ES-I3 (cell line): ENCODE data around the gene SRRM3.
A peak's percentile ranks its signal among the peaks of the same experiment; 100 is the strongest.
"Not testable (repeated sequence)": the region's sequence is repeated elsewhere in the genome, so short reads cannot be mapped to it uniquely, and the experiment has no call there.

ENCODE experiments used
- H3K36me3 ChIP-seq: 2 replicates; pipeline ENCODE4 v1.6.1; 2013; ENCODE audit warnings: mild to moderate bottlenecking, low read length, control low read depth, moderate library complexity; ENCODE audit not compliant: insufficient read depth
- H3K4me1 ChIP-seq: 2 replicates; pipeline ENCODE4 v1.6.1; 2013; ENCODE audit warnings: mild to moderate bottlenecking, control low read depth, low read length; ENCODE audit not compliant: insufficient read depth
- H3K9ac ChIP-seq: 2 replicates; pipeline ENCODE4 v1.6.1; 2013; ENCODE audit warnings: low read depth, mild to moderate bottlenecking, low read length, moderate library complexity
- H3K9me3 ChIP-seq: 2 replicates; pipeline ENCODE4 v1.6.1; 2013; ENCODE audit warnings: mild to moderate bottlenecking, low read length, moderate library complexity; ENCODE audit not compliant: control insufficient read depth, insufficient read depth

The SRRM3 gene

GRCh38 chr7:76211216-76211615, 9.5 kb downstream of the SRRM3 start:
- no peaks in the 10 kb centered on the region for H3K9me3 ChIP-seq
- H3K36me3 ChIP-seq, result no peaks in the 10 kb centered on the region
- no peaks in the 10 kb centered on the region; the same call in 1 of the 2 replicates for H3K4me1 ChIP-seq
- H3K9ac ChIP-seq, result no peak overlapping the region

DNA sequence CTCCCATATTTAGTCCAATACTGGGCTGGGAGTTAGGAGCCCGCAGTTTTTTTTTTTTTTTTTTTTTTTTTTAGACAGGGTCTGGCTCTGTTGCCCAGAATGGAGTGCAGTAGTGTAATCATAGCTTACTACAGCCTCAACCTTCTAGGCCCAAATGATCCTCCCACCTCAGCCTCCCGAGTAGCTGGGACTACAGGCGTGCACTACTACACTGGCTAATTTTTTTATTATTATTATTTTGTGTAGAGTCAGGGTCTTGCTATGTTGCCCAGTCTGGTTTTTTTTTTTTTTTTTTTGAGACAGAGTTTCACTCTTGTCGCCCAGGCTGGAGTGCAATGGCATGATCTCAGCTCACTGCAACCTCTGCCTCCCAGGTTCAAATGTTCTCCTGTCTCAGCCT, 13.7 kb downstream of the SRRM3 start:
- not testable (repeated sequence) for H3K9me3 ChIP-seq, H3K36me3 ChIP-seq, H3K9ac ChIP-seq
- peaks cover 14% of the 10 kb centered on the region for H3K4me1 ChIP-seq

DNA sequence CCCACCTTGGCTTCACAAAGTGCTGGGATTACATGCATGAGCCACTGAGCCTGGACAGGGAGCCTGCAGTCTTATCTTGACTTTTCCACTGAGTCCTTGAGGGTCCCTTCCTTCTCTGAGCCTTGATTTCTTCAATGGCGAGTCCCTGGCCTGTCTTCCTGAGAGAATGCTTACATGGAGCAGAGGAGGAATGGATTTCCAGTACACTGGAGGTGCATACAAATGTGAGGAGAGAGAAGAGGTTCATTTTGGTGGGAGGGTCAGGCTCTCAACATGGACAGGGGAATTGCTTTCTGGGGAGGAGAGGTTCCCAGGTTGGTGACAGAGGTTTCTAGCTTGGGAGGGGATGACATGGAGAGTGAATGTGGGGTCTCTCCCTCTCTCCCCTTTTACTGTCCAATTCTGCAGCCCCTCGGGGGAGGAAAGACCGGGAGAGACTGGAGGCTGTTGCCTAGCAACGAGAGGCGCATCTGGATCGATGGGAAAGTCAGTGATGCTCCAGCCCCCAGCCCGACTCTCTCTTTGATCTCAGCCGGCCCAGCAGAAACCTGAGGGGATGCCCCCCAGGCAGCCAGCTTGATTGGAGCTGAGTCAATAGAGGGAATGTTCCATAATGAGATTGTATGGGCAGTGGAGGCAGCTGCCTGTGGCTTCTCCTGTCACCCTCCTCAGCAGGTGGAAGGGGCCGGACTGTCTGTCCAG, 14.8 kb downstream of the SRRM3 start:
- H3K36me3 ChIP-seq, result no peaks in the 10 kb centered on the region
- no peak overlapping the region for H3K9ac ChIP-seq
- H3K9me3 ChIP-seq, result no peaks in the 10 kb centered on the region
- peaks cover 16% of the 10 kb centered on the region for H3K4me1 ChIP-seq

DNA sequence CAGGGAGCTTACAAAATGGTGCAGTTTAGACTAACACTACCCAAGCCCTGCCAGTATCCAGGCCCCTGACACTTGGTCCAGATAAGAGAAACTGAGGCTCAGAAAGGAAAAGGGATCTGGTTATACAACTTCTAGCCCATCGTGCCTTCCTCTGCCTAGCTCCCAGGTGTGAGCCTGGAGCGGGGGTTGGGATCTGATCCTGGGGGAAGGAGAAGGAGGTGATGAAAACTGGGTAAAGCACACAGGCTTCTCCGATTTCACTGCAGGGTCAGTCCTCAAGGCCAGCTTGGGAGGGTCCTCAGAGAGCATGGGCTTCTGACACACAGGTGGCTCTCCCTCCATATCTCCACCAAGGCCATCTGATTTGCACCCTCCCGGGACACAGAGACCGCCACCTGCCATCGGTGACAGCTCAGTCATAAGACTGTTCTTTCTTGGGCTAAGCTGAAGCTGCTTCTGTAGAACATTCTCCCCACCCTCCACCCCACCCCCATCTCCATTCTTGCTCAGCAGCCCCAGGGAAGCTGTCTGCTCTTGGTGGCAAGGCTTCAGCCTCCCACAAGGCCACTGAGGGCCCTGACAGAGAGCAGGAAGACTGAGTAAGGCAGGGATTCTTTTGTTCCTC, 16.4 kb downstream of the SRRM3 start:
- Histone ChIP-seq H3K9ac (no peak overlapping the region), H3K36me3 (no peaks in the 10 kb centered on the region), H3K4me1 (peaks cover 18% of the 10 kb centered on the region), H3K9me3 (no peaks in the 10 kb centered on the region)

- peaks cover 29% of the 10 kb centered on the region for H3K4me1 ChIP-seq
- no peaks in the 10 kb centered on the region for H3K9me3 ChIP-seq
- H3K9ac ChIP-seq, result no peak overlapping the region
- no peaks in the 10 kb centered on the region for H3K36me3 ChIP-seq
Observed at GRCh38 chr7:76220185-76221057, 18.7 kb downstream of the SRRM3 start.

GRCh38 chr7:76222333-76222732, 20.6 kb downstream of the SRRM3 start:
- H3K9me3 ChIP-seq, result no peaks in the 10 kb centered on the region
- no peaks in the 10 kb centered on the region for H3K36me3 ChIP-seq
- peaks cover 33% of the 10 kb centered on the region for H3K4me1 ChIP-seq
- H3K9ac ChIP-seq, result no peak overlapping the region

- no peaks in the 10 kb centered on the region for H3K9me3 ChIP-seq
- no peaks in the 10 kb centered on the region for H3K36me3 ChIP-seq
- peaks cover 29% of the 10 kb centered on the region for H3K4me1 ChIP-seq
- H3K9ac ChIP-seq, result no peak overlapping the region
Observed at GRCh38 chr7:76222839-76223238, 21.1 kb downstream of the SRRM3 start.

DNA sequence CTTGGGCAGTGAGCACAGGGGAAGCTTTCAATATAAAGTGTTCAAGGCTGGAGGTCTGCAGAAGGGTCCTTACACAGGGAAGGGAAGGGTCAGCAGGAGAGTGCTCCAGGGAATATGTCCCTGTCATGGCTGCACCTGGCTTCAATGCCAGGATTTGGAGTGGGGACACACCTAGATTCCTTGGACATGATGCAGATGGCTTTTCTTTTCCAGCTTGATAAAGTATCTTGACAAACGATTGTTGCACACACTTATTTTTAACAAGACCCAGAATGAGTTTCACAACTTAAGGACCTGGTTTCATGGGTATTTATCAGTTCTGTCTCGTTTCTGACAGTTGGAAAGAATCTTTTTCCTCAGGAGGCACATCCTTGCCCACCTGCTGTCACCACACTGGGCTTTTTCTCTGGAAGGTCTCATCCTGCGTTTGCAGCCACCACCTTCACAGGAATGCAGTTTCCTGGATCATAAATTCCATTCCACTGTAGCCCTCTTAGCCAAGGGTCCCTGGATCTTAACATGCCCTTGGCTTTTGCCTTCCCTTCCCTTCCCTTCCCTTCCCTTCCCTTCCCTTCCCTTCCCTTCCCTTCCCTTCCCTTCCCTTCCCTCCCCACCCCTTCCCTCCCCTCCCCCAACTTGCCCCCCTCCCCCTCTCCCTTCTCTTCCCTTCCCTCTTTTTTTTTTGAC, 21.7 kb downstream of the SRRM3 start:
- Histone ChIP-seq H3K36me3 (no peaks in the 10 kb centered on the region), H3K9ac (no peak overlapping the region), H3K4me1 (peaks cover 25% of the 10 kb centered on the region), H3K9me3 (no peaks in the 10 kb centered on the region)

DNA sequence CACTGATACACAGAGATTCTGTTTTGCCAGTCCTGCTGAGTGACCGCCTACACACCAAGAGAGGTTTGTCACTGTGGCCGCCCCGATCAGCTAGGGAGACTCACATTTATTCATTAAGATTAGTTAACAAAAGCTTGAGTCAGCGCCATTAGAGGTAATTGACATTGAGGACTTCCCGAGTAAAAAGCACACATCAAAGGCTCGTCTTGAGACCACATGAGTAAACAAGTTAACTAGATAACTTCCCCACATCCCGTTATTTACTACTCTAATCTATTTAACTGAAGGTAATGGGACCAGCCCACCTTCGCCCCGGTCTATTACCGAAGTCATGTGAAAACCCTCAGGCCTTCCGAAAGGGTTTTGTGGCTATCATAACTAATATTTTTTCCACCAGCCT, 23.0 kb downstream of the SRRM3 start:
- Histone ChIP-seq H3K36me3 (no peaks in the 10 kb centered on the region), H3K4me1 (peaks cover 25% of the 10 kb centered on the region), H3K9ac (no peak overlapping the region; the same call in 1 of the 2 replicates), H3K9me3 (no peaks in the 10 kb centered on the region)

DNA sequence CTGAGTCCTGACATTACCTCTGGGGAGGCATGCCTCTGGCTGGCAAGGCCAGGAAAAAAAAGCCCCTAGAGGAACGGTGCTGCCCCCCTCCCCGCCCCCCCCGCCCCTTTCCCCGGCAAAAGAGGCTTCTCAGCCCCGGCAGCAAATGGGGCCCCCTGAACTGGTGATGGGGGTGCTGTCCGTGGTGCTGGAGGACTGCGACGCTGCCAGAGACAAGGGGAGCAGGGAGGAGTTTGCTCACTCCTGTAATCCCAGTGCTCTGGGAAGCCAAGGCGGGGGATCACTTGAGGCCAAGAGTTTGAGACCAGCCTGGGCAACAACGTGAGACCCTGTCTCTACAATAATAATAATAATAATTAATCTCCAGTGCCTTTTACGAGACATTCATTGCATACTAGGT, 23.7 kb downstream of the SRRM3 start:
- no peak overlapping the region for H3K9ac ChIP-seq
- peaks cover 19% of the 10 kb centered on the region for H3K4me1 ChIP-seq
- H3K9me3 ChIP-seq, result no peaks in the 10 kb centered on the region
- no peaks in the 10 kb centered on the region for H3K36me3 ChIP-seq

DNA sequence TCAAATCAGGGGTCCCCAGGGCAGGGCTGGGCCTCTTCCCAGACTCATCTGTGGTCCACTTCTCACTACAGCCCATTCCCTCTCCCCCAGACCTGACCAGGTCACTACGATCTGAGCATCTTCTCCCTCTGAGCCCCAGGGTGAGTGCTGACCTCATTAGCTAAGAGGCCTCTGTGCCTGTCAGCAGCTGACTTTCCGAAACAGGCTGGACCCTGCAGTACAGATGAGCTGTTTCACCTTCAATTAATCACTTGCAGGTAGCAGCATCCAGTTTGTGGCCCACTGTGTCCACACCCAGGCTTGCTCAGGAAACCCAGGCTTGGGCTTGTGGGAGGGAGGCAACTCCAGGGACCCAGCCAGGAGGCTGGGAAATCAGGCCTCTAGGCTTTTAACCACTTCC, 24.3 kb downstream of the SRRM3 start:
- Histone ChIP-seq H3K9ac (no peak overlapping the region), H3K36me3 (no peaks in the 10 kb centered on the region), H3K4me1 (peaks cover 18% of the 10 kb centered on the region), H3K9me3 (no peaks in the 10 kb centered on the region)

DNA sequence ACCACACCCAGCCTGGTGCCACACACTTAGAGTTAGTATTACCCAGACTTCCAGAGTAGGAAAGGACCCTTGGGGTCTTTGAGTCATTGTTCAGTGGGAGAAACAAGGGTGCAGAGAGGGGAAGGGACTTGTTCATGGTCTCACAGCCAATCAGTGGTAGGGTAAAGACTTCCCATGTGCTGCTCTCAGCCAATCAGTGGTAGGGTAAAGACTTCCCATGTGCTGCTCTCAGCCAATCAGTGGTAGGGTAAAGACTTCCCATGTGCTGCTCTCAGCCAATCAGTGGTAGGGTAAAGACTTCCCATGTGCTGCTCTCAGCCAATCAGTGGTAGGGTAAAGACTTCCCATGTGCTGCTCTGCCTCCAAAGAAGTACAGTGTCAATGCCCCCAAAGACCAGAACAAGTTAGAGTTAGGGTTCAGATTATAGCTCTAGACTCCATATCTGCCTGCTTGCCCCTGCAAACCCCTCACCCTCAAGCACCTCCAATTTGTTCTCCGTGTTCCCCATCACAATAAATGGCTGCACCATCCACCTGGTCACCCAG, 25.3 kb downstream of the SRRM3 start:
- peaks cover 28% of the 10 kb centered on the region for H3K4me1 ChIP-seq
- not testable (repeated sequence) for H3K9me3 ChIP-seq, H3K36me3 ChIP-seq, H3K9ac ChIP-seq

DNA sequence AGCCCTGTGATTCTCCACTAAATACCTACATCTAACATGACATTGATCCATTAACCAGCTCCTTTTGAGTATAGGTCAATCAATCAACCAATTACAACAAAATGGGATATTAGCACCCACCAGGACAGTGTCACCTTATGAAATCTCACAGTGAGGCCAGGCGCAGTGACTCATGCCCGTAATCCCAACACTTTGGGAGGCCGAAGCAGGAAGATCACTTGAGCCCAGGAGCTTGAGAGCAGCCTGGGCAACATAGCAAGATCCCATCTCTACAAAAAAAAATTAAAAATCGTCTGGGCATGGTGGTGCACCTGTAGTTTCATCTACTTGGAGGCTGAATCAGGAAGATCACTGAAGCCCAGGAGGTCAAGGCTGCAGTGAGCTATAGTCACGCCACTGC, 28.5 kb downstream of the SRRM3 start:
- Histone ChIP-seq H3K36me3 (no peaks in the 10 kb centered on the region), H3K4me1 (peaks cover 28% of the 10 kb centered on the region; the same call in 1 of the 2 replicates), H3K9ac (no peak overlapping the region), H3K9me3 (no peaks in the 10 kb centered on the region)

GRCh38 chr7:76231071-76231470, 29.4 kb downstream of the SRRM3 start:
- Histone ChIP-seq H3K4me1 (peaks cover 28% of the 10 kb centered on the region; the same call in 1 of the 2 replicates), H3K36me3 (no peaks in the 10 kb centered on the region), H3K9me3 (no peaks in the 10 kb centered on the region), H3K9ac (peak overlapping the region; percentile 30; the same call in 1 of the 2 replicates)
